GM19468 (cell line): ENCODE measurements around the gene NXNL1.
A peak's percentile ranks its signal among the peaks of the same experiment; 100 is the strongest.
"Not testable (repeated sequence)": the region's sequence is repeated elsewhere in the genome, so short reads cannot be mapped to it uniquely, and the experiment has no call there.

Source experiments
- ATAC-seq: cut with Tn5 transposase; IDR thresholded peaks from one replicate; pipeline ENCODE4 v1.9.1; 2021; ENCODE audit warnings: mild to moderate bottlenecking, moderate library complexity, moderate number of reproducible peaks; ENCODE audit not compliant: unreplicated experiment; ENCODE audit errors: extremely low read depth

The NXNL1 gene

GRCh38 chr19:17487284-17488121 lies 26.8 kb upstream of the NXNL1 start:
- ATAC-seq: no peak

DNA sequence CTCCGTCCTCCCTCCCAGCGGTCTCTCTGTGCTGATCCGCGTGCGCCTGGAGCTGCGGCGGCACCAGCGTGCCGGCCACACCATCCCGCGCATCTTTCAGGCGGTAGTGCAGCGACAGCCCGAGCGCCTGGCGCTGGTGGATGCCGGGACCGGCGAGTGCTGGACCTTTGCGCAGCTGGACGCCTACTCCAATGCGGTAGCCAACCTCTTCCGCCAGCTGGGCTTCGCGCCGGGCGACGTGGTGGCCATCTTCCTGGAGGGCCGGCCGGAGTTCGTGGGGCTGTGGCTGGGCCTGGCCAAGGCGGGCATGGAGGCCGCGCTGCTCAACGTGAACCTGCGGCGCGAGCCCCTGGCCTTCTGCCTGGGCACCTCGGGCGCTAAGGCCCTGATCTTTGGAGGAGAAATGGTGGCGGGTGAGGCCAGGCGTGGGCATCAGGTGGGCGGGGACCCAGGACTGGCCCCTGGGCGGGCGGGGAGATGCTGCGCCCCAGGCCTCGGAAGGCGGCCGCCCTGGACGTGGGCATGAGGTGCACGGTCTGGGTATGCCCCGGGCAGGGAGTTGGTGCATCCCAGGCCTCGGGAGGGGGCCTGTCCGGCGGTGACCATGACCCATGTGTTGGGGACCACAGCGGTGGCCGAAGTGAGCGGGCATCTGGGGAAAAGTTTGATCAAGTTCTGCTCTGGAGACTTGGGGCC lies 26.0 kb upstream of the NXNL1 start:
- no peak for ATAC-seq

DNA sequence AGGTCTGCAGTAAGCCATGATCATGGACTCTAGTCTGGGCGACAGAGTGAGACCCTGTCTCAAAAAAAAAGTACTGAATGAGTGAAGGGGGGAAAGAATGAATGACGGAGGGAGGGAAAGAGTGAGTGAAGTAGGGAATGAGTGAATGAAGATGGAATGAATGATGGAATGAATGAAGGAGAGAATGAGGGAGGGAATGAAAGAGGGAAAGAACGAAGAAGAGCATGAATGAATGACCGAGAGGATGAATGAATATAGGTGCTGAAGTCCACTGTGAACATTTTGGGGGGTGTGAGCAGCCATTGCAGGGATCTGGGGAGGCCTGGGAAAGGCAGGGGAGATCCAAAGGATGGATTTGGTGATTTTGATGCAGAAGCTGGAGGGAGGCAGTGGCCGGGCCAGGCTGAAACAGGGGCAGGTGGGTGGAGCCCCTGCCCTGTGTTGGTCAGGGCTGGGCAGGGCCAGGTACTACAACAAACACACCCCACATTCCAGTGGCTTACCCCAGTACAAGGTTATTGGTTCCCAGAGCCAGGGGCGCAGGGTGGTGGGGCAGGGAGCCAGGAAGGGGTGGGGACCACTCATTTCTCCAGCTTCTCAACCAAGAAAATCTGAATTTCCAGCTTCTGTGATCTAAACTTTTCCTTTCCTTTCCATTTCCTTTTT lies 23.9 kb upstream of the NXNL1 start:
- ATAC-seq: no peak

DNA sequence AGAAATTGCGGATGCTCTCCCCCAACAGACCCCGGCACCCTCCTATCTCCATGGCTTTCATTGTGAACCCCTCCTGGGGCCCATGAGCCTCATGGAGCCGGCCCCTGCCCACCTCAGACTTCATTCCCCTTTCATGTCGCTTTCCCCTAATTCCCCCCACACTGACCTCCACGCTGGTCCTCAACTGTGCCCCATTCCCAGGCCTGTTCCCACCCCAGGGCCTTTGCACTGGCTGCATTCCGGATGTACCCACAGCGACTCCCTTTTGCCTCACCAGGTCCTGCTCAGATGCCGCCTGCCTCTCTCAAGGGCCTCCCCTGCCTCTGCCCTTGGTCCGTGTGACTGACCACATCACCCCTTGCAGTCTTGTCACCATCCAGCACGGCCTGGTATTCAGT lies 22.9 kb upstream of the NXNL1 start:
- ATAC-seq: no peak

DNA sequence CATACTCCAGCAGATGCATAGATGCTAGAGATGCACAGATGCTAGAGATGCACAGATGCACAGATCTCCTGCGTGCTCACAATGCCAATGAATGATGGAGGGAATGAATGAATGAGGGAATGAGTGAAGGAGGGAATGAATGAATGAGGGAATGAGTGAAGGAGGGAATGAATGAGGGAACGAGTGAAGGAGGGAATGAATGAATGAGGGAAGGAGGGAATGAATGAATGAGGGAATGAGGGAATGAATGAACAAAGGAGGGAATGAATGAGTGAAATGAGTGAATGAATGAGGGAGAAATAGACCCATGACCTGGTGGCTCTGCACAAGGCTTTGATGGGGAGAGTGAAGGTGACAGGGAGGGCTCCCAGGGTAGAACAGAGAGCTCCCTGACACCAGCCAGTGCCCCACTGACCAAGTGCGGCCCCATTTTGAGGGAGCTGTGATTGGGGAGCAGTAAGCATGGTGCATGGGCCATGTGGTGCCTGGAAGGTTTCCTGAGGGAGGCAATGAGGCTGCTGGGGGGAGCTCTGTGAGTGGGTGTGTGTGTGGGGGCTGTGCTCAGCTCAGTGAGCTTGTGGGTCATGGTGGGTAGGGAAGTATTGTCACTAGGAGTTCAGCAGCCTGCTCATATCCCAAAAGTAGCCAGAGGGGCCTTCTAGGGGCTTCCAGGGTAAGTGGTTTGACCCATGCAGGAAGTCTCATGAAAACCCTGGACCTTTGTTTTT lies 22.3 kb upstream of the NXNL1 start:
- no peak for ATAC-seq

DNA sequence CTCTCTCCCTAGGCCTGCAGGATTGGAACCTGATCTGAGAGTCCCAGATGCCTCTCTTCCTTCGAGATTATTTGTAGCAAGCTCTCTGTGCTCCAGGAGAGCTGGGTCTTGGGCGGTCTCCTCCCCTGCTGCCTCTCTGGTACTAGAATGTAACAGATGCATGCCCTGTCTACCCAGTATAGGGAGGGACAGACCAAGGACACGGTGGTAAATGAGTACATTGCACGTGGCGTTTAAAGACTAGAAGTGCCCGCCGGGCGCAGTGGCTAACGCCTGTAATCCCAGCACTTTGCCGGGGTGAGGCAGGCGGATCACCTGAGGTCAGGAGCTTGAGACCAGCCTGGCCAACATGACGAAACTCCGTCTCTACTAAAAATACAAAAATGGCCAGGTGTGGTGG lies 21.3 kb upstream of the NXNL1 start:
- no peak for ATAC-seq

DNA sequence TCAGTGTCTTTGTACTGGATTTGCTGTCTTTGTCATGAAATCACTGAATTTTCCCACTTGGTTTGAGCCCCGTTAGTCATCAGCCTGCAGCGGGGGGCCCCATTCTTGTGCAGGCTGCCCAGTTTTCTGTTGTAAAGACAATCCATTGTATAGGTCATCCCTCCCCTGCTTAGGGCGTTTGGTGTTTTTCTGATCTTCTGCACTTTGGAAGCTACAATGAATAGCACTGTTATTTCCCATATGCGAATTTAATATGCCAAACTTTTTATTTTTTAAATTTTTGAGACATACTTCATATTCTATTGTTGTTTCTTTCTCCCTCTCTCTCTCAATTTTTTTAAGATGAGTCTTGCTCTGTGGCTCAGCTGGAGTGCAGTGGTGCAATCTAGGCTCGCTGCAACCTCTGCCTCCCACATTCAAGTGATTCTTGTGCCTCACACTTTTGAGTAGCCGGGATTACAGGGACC lies 18.6 kb upstream of the NXNL1 start:
- ATAC-seq: no peak

- no peak for ATAC-seq
Observed at GRCh38 chr19:17475541-17476115, 14.9 kb upstream of the NXNL1 start.

DNA sequence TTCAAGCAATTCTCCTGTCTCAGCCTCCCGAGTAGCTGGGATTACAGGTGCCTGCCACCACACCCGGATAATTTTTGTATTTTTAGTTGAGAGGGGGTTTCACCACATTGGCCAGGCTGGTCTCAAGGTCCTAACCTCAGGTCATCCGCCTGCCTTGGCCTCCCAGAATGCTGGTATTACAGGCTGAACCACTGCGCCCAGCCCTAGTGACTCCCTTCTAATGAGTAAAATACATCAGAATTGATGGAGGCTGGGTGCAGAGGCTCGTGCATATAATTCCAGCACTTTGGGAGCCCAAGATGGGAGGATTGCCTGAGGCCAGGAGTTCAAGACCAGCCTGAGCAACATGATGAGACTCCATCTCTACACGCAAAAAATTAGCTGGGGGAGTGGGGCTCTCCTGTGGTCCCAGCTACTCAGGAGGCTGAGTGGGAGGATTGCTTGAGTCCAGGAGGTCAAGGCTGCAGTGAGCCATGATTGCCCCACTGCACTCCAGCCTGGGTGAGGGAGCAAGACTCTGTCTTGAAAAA lies 14.3 kb upstream of the NXNL1 start:
- not testable (repeated sequence) for ATAC-seq

GRCh38 chr19:17473041-17473440 lies 12.3 kb upstream of the NXNL1 start:
- no peak for ATAC-seq

DNA sequence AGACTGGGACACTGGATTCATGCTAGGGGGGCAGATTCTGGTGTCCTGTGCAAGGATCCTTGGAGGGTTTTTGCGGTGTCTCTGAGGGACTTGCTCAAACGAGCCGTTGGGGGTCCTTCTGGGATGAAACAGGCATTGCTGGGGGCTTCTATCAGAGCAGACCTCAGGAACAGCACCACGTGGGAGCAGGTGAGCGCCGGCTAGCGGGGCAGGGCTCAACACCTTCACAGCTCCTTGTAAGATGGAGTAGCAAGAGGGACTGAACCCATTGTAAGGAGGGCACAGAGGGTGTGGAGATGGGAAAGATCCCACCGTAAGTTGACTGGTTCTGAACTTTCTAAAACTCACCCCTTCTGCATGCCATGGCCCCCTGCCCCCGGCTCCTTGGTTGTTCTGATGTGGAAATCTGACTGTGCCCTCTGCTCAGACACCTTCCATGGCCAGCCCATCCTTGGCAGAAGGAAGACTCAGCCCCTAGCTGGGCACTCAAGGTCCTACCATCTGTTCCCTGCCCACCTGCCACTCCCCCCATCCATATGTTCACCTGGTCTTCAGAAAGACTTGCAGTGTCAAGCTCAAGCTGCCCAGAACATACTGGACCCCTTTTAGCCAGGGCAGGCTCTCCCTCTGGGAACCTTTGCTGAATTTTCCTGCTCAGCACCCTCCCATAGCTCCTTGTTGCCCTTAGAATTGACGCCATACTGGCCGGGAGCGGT lies 10.8 kb upstream of the NXNL1 start:
- no peak for ATAC-seq

DNA sequence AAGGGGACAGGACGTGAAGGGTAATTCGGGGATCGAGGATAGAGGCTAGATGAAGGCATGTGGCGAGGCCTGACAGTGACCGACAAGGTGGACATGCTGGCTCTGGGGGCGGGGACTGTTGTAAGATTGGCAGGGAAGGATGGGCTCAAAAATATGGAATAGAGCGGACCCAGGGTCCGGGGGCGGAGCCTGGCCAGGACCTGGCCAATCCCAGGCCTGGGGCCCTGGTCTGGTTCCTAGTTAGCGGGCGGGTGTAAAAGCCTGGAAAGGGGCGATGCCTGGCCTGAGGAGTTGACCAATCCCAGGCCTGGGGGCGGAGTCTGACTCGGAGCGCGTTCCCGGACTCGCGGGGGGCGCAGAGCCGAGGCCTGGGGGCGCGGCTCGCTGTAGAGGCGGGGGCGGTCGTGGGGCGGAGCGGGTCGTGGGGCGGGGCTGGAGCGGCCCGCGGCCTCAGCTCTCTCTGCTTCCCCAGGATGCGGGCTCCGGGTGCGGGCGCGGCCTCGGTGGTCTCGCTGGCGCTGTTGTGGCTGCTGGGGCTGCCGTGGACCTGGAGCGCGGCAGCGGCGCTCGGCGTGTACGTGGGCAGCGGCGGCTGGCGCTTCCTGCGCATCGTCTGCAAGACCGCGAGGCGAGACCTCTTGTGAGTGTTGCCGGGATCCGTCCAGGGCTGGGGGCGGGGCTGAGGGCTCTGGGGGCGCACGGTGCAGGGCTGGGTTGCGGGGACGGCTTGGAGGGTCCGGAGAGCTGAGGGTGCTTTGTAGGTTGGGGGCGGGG lies 9.5 kb upstream of the NXNL1 start, which contains the start of gene SLC27A1:
Gene SLC27A1 (plus strand): TSS at position 457 of the 774 bp plus-strand sequence. CDS start 17 bp downstream, at position 474.
- ATAC-seq: peak; percentile 67

GRCh38 chr19:17469481-17470067 lies 8.8 kb upstream of the NXNL1 start:
- ATAC-seq: peak; percentile 23

GRCh38 chr19:17469092-17469480 lies 8.4 kb upstream of the NXNL1 start:
- no peak for ATAC-seq

GRCh38 chr19:17468302-17469091 lies 7.8 kb upstream of the NXNL1 start:
- no peak for ATAC-seq

DNA sequence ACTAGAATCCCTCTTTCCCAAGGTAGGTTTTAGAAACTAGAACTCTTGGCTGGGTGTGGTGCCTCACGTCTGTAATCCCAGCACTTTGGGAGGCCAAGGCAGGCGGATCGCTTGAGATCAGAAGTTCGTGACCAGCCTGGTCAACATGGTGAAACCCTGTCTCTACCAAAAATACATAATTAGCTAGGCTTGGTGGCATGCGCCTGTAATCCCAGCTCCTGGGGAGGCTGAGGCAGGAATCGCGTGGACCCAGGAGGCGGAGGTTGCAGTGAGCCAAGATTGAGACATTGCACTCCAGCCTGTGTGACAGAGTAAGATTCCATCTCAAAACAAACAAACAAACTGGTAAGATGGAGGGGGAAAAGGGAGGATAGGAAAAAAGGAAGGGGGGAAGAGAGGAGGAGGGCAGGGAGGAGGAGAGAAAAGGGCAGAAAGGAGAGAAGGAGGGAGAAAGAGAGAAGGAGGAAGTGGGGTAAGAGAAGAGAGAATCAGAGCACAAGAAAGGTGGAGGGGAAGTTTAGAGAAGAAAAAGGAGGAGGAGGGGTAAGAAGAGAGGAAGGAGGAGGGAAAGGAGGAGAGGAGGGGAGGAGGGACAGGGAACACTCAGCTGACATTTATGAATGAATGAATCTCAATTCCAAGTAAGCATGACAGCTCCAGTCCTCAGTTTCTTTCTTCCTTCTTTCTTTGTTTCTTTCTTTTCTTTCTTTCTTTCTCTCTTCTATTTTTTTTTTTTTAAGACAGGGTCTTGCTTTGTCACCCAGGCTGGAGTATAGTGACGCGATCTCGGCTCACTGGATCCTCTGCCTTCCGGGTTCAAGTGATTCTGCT lies 7.0 kb upstream of the NXNL1 start:
- ATAC-seq: no peak
